HepG2 (cell line): ENCODE data around the gene AP3B2. TPM values are rescaled to one million over a fixed set of nuclear protein-coding genes. Genes with fewer than 3 reads are reported as not detected.

Source experiments
- ETS1 ChIP-seq: sonication (generic); formaldehyde crosslinking; IDR thresholded peaks from 2 replicates; pipeline ENCODE4 v1.4.0; 2020; ENCODE audit warnings: missing genetic modification reagents
- GPN1 ChIP-seq: sonication (generic); formaldehyde crosslinking; IDR thresholded peaks from 2 replicates; pipeline ENCODE4 v1.5.1; 2020; ENCODE audit warnings: missing genetic modification reagents, borderline replicate concordance
- KDM1A ChIP-seq: IDR thresholded peaks from 2 replicates; pipeline ENCODE4 v1.6.1; 2016; ENCODE audit warnings: missing compliant biosample characterization
- PATZ1 ChIP-seq: sonication (generic); formaldehyde crosslinking; IDR thresholded peaks from 2 replicates; pipeline ENCODE4 v1.4.0; 2020; ENCODE audit warnings: missing genetic modification reagents
- PREB ChIP-seq: sonication (generic); formaldehyde crosslinking; IDR thresholded peaks from 2 replicates; pipeline ENCODE4 v1.4.0; 2020; ENCODE audit warnings: missing genetic modification reagents
- PRMT3 ChIP-seq: sonication (generic); formaldehyde crosslinking; IDR thresholded peaks from 2 replicates; pipeline ENCODE4 v1.8.1; 2022; ENCODE audit warnings: low read depth, mild to moderate bottlenecking, moderate library complexity, missing genetic modification reagents, borderline replicate concordance
- RERE ChIP-seq: IDR thresholded peaks from 2 replicates; pipeline ENCODE4 v1.6.1; 2016; ENCODE audit warnings: low read depth, missing genetic modification reagents, missing compliant biosample characterization
- SMAD1 ChIP-seq: sonication (generic); formaldehyde crosslinking; IDR thresholded peaks from 2 replicates; pipeline ENCODE4 v1.4.0; 2020; ENCODE audit warnings: missing genetic modification reagents, low read depth, mild to moderate bottlenecking, borderline replicate concordance
- ZBTB49 ChIP-seq: sonication (generic); formaldehyde crosslinking; IDR thresholded peaks from 2 replicates; pipeline ENCODE4 v1.4.0; 2020; ENCODE audit warnings: missing genetic modification reagents, borderline replicate concordance
- ZNF292 ChIP-seq: sonication (generic); formaldehyde crosslinking; IDR thresholded peaks from 2 replicates; pipeline ENCODE4 v1.8.1; 2022; ENCODE audit warnings: mild to moderate bottlenecking, low read depth, missing genetic modification reagents, borderline replicate concordance
- ZNF543 ChIP-seq: sonication (generic); formaldehyde crosslinking; IDR thresholded peaks from 2 replicates; pipeline ENCODE4 v1.4.0; 2020; ENCODE audit warnings: mild to moderate bottlenecking, missing genetic modification reagents
- ZUFSP ChIP-seq: sonication (generic); formaldehyde crosslinking; IDR thresholded peaks from 2 replicates; pipeline ENCODE4 v1.9.0; 2021; ENCODE audit warnings: missing genetic modification reagents, mild to moderate bottlenecking, borderline replicate concordance
- polyA plus RNA-seq, 8 experiments: library from polyadenylated mRNA; depleted of rRNA in 3 of 8; stranded (reverse) in 7 of 8; unstranded in 1 of 8; fragments of >200 nt; fragmentation: Illumina TruSeq in 4 of 8; extraction: Trizol in 4 of 8; gene quantifications; 2 replicates each; pipeline versions ENCODE4 v1.2.1 to v1.2.3, GENCODE V29; 2011 to 2016; ENCODE audit warnings: low read depth in 4 of 8, missing spikeins in 1 of 8, mixed read lengths in 1 of 8; ENCODE audit not compliant: insufficient read depth in 1 of 8
- total RNA-seq, 5 experiments: library from RNA; depleted of rRNA; stranded (reverse); fragments of >200 nt; fragmentation: Illumina TruSeq; extraction: Trizol; gene quantifications; 2 replicates each; pipeline ENCODE4 v1.2.3, GENCODE V29; 2016; ENCODE audit warnings: low read depth in 1 of 5

AP3B2 gene
- total and polyA plus RNA-seq, 2 of the 13 experiments (the other 11 are each of a cell fraction or from before 2014, with no cell fraction given), result not detected

- TF ChIP-seq ZBTB49 (peak; percentile 81; the same call in 1 of the 2 replicates), KDM1A (CRISPR knock-in tag) (no peak), ZNF543 (CRISPR knock-in tag) (no peak), ZNF292 (CRISPR knock-in tag) (no peak), PREB (CRISPR knock-in tag) (no peak), GPN1 (no peak), ETS1 (CRISPR knock-in tag) (peak; percentile 70; the same call in 1 of the 2 replicates), RERE (CRISPR knock-in tag) (no peak), PRMT3 (no peak), PATZ1 (peak; percentile 24; the same call in 1 of the 2 replicates), ZUFSP (CRISPR knock-in tag) (no peak), SMAD1 (CRISPR knock-in tag) (no peak)
Observed at GRCh38 chr15:82663186-82663600, 46.5 kb downstream of the AP3B2 start (continued).
